ENCODE results near the gene NR6A1. TPM values are rescaled to one million over a fixed set of nuclear protein-coding genes. Genes with fewer than 3 reads are reported as not detected.

NR6A1 gene
- total RNA-seq, 5 donors from 2014 or later (not counting 1 experiment from before 2014, with no cell fraction given), result 0.19 to 0.50 (median 0.40) TPM; not detected in 1

DNA sequence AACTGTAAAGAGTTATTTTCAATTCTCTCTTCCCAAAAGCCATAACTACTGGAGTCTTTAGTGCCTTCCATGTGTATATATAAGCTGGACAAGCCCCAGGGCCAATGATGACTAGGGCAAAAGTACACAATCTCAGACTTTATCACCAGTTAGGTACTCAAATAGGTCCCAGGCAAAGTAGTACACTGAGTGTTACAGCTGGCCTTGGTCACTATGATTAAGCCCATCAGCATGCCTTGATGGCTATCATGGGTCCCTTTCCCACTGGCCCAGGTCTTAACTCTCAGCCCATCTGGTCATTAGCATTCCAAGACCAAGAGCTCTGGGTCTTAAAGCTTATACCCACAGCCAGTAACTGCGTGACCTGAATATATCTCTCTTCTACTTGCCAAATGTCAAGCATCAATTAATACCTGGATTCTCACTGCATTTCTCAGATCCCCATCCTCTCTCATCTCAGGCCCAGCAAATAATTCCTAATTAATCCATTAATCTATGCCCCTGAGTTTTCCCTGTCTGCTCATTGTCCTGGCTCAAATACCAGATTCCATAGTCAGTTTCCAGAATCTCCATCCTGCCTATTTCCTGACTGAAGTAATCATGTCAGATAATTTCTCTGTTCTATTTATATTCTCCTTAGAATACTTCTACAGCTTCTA lies 62.3 kb downstream of the NR6A1 start:
- peaks cover 0 to 1% (median 0%) of the 10 kb centered on the region in 3 donors for H3K4me1 Mint-ChIP-seq

GRCh38 chr9:124708074-124708473 lies 63.0 kb downstream of the NR6A1 start:
- Histone ChIP-seq H3K4me3 (ENCODE audit: control insufficient read depth in 1 of 2, extremely low read depth in 1 of 2, low read length in 1 of 2) (no peak overlapping the region), H3K36me3 (ENCODE audit: control insufficient read depth in 2 of 2, extremely low read depth in 1 of 2, insufficient read depth in 1 of 2, low read length in 1 of 2) (peaks cover 0 to 3% of the 10 kb centered on the region in 2 donors), H3K27ac (ENCODE audit: low read length) (no peak overlapping the region), H3K4me1 (ENCODE audit: control insufficient read depth in 1 of 2, extremely low read depth in 1 of 2, insufficient read depth in 2 of 2, low read length in 2 of 2) (no peaks in the 10 kb centered on the region), H3K27me3 (replicated peaks in 1 of 2; ENCODE audit: control insufficient read depth in 2 of 2, extremely low read depth in 1 of 2, insufficient read depth in 2 of 2, low read length in 1 of 2) (peaks cover 0 to 6% of the 10 kb centered on the region in 2 experiments), H3K9me3 (no peaks in the 10 kb centered on the region)
- DNase-seq, result no peak
- 75% methylated on average over 1 of the region's 2 CpGs for WGBS (ENCODE audit: insufficient coverage)
- Mint-ChIP-seq H3K27ac (no peak overlapping the region), H3K4me1 (peaks cover 0 to 1% (median 0%) of the 10 kb centered on the region in 3 donors), H3K27me3 (peaks cover 16 to 18% of the 10 kb centered on the region in 2 donors), H3K4me3 (no peak overlapping the region), H3K36me3 (no peaks in the 10 kb centered on the region), H3K9me3 (no peaks in the 10 kb centered on the region)
- CTCF ChIA-PET, result interaction anchor here in 1 of 2 donors (0.7 kb wide), 1 partner anchor 711 kb away, joined by 4 read pairs; no protein-coding TSS in a partner anchor
- POLR2A ChIA-PET, result no interaction called here
- ATAC-seq (replicated peaks in 1 of 4), result no peak

More for the DNA sequence above, 62.3 kb downstream of the NR6A1 start:
- Histone ChIP-seq H3K4me3 (ENCODE audit: control insufficient read depth in 1 of 2, extremely low read depth in 1 of 2, low read length in 1 of 2) (no peak overlapping the region), H3K27me3 (replicated peaks in 1 of 2; ENCODE audit: control insufficient read depth in 2 of 2, extremely low read depth in 1 of 2, insufficient read depth in 2 of 2, low read length in 1 of 2) (peaks cover 0 to 6% of the 10 kb centered on the region in 2 experiments), H3K36me3 (ENCODE audit: control insufficient read depth in 2 of 2, extremely low read depth in 1 of 2, insufficient read depth in 1 of 2, low read length in 1 of 2) (peaks cover 0 to 3% of the 10 kb centered on the region in 2 donors), H3K27ac (ENCODE audit: low read length) (no peak overlapping the region), H3K9me3 (no peaks in the 10 kb centered on the region), H3K4me1 (ENCODE audit: control insufficient read depth in 1 of 2, extremely low read depth in 1 of 2, insufficient read depth in 2 of 2, low read length in 2 of 2) (no peaks in the 10 kb centered on the region)
- DNase-seq, result no peak
- Mint-ChIP-seq H3K36me3 (no peaks in the 10 kb centered on the region), H3K4me3 (no peak overlapping the region), H3K9me3 (no peaks in the 10 kb centered on the region), H3K27ac (no peak overlapping the region), H3K27me3 (peaks cover 16 to 18% of the 10 kb centered on the region in 2 donors)
- 91% methylated on average over 1 of the region's 1 CpG for WGBS (ENCODE audit: insufficient coverage)
- ChIA-PET CTCF (interaction anchor here in 1 of 2 donors (0.9 kb wide), 1 partner anchor 48 kb away, joined by 10 read pairs; no protein-coding TSS in a partner anchor), POLR2A (no interaction called here)
- no peak for ATAC-seq (replicated peaks in 1 of 4)

DNA sequence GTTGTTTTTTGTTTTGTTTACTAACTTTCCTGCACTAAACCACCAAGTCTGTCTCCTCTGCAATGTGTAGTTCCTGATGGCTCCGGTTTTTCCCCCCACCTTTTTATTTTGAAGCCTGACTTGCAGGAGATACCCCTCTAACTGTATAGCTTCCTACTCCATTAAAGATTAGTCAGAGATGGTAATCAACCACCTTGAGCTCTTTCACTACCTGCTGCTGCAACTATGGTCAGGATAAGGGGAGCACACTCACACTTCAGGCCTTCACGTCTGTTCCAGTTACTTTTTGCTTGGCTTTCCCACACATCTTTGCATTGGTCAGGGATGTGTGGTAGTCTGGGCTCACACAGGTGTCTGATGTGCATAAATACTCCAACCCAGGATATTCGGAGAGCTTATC lies 63.4 kb downstream of the NR6A1 start:
- H3K36me3 ChIP-seq (ENCODE audit: control insufficient read depth in 2 of 2, extremely low read depth in 1 of 2, insufficient read depth in 1 of 2, low read length in 1 of 2), result peaks cover 0 to 3% of the 10 kb centered on the region in 2 donors
- WGBS (ENCODE audit: insufficient coverage), result no CpG with 5 or more reads among the region's 3 CpGs
- H3K9me3 Mint-ChIP-seq, result no peaks in the 10 kb centered on the region
- no peak overlapping the region for H3K4me3 ChIP-seq (ENCODE audit: control insufficient read depth in 1 of 2, extremely low read depth in 1 of 2, low read length in 1 of 2)
- DNase-seq (no peak), ATAC-seq (replicated peaks in 1 of 4) (no peak)
- no peak overlapping the region for H3K27ac Mint-ChIP-seq
- H3K36me3 Mint-ChIP-seq, result no peaks in the 10 kb centered on the region
- H3K4me1 Mint-ChIP-seq, result peaks cover 0 to 1% (median 0%) of the 10 kb centered on the region in 3 donors
- peaks cover 0 to 6% of the 10 kb centered on the region in 2 experiments for H3K27me3 ChIP-seq (replicated peaks in 1 of 2; ENCODE audit: control insufficient read depth in 2 of 2, extremely low read depth in 1 of 2, insufficient read depth in 2 of 2, low read length in 1 of 2)
- ChIA-PET CTCF (interaction anchor here in 1 of 2 donors (0.7 kb wide), 1 partner anchor 710 kb away, joined by 4 read pairs; no protein-coding TSS in a partner anchor), POLR2A (no interaction called here)
- no peaks in the 10 kb centered on the region for H3K4me1 ChIP-seq (ENCODE audit: control insufficient read depth in 1 of 2, extremely low read depth in 1 of 2, insufficient read depth in 2 of 2, low read length in 2 of 2)
- H3K4me3 Mint-ChIP-seq, result no peak overlapping the region
- H3K9me3 ChIP-seq, result no peaks in the 10 kb centered on the region
- H3K27me3 Mint-ChIP-seq, result peaks cover 16 to 18% of the 10 kb centered on the region in 2 donors
- H3K27ac ChIP-seq (ENCODE audit: low read length), result no peak overlapping the region

DNA sequence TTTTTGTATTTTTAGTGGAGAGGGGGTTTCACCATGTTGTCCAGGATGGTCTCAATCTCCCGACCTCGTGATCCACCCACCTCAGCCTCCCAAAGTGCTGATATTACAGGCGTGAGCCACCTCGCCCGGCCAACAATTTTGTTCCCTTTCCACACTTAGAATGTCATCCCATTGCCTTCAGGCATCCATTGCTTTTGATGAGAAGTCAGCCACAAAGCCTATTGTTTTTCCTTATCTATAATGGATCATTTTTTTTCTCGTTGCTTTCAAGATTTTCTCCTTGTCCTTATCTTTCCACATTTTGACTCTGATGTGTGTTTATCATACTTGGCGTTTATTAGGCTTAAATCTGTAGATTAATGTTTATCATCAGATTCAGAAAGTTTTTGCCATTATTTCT lies 64.4 kb downstream of the NR6A1 start:
- no peak for ATAC-seq (replicated peaks in 1 of 4)
- POLR2A ChIA-PET, result no interaction called here

DNA sequence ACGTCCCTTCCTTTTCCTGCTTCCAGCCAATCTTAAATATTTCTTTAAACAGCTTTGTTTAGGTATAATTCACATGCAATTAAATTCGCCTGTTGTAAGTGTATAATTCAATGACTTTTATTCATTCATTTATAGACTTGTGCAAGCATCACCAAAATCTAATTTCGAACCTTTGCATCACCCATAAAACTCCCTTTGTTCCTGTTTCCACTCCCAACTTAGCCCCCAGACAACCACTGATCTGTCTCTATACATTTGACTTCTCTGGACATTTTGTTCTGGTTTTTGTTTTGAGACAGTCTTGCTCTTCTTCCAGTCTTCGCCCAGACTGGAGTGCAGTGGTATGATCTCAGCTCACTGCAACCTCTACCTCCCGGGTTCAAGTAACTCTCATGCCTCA lies 71.5 kb downstream of the NR6A1 start:
- WGBS (ENCODE audit: insufficient coverage), result no CpG with 5 or more reads among the region's 5 CpGs
- Mint-ChIP-seq H3K4me3 (no peak overlapping the region), H3K27me3 (no peaks in the 10 kb centered on the region), H3K4me1 (peaks cover 0 to 2% (median 0%) of the 10 kb centered on the region in 3 donors), H3K27ac (no peak overlapping the region), H3K36me3 (no peaks in the 10 kb centered on the region), H3K9me3 (no peaks in the 10 kb centered on the region)
- Histone ChIP-seq H3K9me3 (no peaks in the 10 kb centered on the region), H3K27ac (ENCODE audit: low read length) (no peak overlapping the region), H3K4me3 (ENCODE audit: control insufficient read depth in 1 of 2, extremely low read depth in 1 of 2, low read length in 1 of 2) (no peak overlapping the region), H3K36me3 (ENCODE audit: control insufficient read depth in 2 of 2, extremely low read depth in 1 of 2, insufficient read depth in 1 of 2, low read length in 1 of 2) (no peaks in the 10 kb centered on the region), H3K4me1 (ENCODE audit: control insufficient read depth in 1 of 2, extremely low read depth in 1 of 2, insufficient read depth in 2 of 2, low read length in 2 of 2) (peaks cover 0 to 3% of the 10 kb centered on the region in 2 experiments), H3K27me3 (replicated peaks in 1 of 2; ENCODE audit: control insufficient read depth in 2 of 2, extremely low read depth in 1 of 2, insufficient read depth in 2 of 2, low read length in 1 of 2) (peaks cover 0 to 2% of the 10 kb centered on the region in 2 experiments)
- ChIA-PET CTCF (no interaction called here), POLR2A (no interaction called here)
- ATAC-seq (replicated peaks in 1 of 4) (no peak), DNase-seq (no peak)

More for the DNA sequence above, 64.4 kb downstream of the NR6A1 start:
- no peaks in the 10 kb centered on the region for H3K36me3 Mint-ChIP-seq
- DNase-seq, result no peak
- Histone ChIP-seq H3K4me1 (ENCODE audit: control insufficient read depth in 1 of 2, extremely low read depth in 1 of 2, insufficient read depth in 2 of 2, low read length in 2 of 2) (no peaks in the 10 kb centered on the region), H3K27me3 (replicated peaks in 1 of 2; ENCODE audit: control insufficient read depth in 2 of 2, extremely low read depth in 1 of 2, insufficient read depth in 2 of 2, low read length in 1 of 2) (peaks cover 0 to 2% of the 10 kb centered on the region in 2 experiments), H3K9me3 (no peaks in the 10 kb centered on the region), H3K4me3 (ENCODE audit: control insufficient read depth in 1 of 2, extremely low read depth in 1 of 2, low read length in 1 of 2) (no peak overlapping the region), H3K36me3 (ENCODE audit: control insufficient read depth in 2 of 2, extremely low read depth in 1 of 2, insufficient read depth in 1 of 2, low read length in 1 of 2) (peaks cover 0 to 3% of the 10 kb centered on the region in 2 donors), H3K27ac (ENCODE audit: low read length) (no peak overlapping the region)
- H3K9me3 Mint-ChIP-seq, result no peaks in the 10 kb centered on the region
- no peak overlapping the region for H3K4me3 Mint-ChIP-seq
- 80% methylated on average over 1 of the region's 7 CpGs for WGBS (ENCODE audit: insufficient coverage)
- H3K27me3 Mint-ChIP-seq, result peaks cover 13% of the 10 kb centered on the region in 2 donors
- no peaks in the 10 kb centered on the region for H3K4me1 Mint-ChIP-seq
- CTCF ChIA-PET, result no interaction called here
- no peak overlapping the region for H3K27ac Mint-ChIP-seq

DNA sequence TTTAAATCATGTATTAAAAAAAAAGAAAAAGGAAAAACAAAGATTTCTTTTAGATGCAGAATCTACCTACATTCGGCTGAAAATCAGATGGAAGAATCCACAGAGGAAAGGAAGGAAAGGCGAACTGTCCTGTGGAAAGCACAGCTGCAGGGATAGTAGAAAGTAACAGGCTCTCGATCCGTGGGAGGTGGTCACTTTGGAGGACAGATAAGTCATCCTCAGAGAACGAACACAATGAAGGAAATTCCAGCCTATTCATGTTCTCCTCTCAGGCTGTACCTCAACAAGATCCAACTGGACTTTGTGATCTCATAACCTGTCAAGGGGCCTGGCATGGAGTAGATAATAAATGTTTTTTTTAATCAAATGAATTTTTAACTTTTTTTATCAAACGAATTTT lies 72.8 kb downstream of the NR6A1 start:
- Histone ChIP-seq H3K27ac (ENCODE audit: low read length) (no peak overlapping the region), H3K9me3 (no peaks in the 10 kb centered on the region), H3K27me3 (replicated peaks in 1 of 2; ENCODE audit: control insufficient read depth in 2 of 2, extremely low read depth in 1 of 2, insufficient read depth in 2 of 2, low read length in 1 of 2) (no peaks in the 10 kb centered on the region), H3K36me3 (ENCODE audit: control insufficient read depth in 2 of 2, extremely low read depth in 1 of 2, insufficient read depth in 1 of 2, low read length in 1 of 2) (no peaks in the 10 kb centered on the region), H3K4me1 (ENCODE audit: control insufficient read depth in 1 of 2, extremely low read depth in 1 of 2, insufficient read depth in 2 of 2, low read length in 2 of 2) (peaks cover 0 to 5% of the 10 kb centered on the region in 2 experiments), H3K4me3 (ENCODE audit: control insufficient read depth in 1 of 2, extremely low read depth in 1 of 2, low read length in 1 of 2) (no peak overlapping the region)
- Mint-ChIP-seq H3K36me3 (no peaks in the 10 kb centered on the region), H3K4me1 (peaks cover 0 to 2% (median 0%) of the 10 kb centered on the region in 3 donors), H3K4me3 (no peak overlapping the region), H3K27me3 (no peaks in the 10 kb centered on the region), H3K9me3 (no peaks in the 10 kb centered on the region), H3K27ac (no peak overlapping the region)
- ATAC-seq (replicated peaks in 1 of 4) (no peak), DNase-seq (no peak)
- CTCF ChIA-PET, result no interaction called here
- POLR2A ChIA-PET, result no interaction called here
- 50% methylated on average over 2 of the region's 6 CpGs for WGBS (ENCODE audit: insufficient coverage)
